Peyer's patch (tissue), 4 donors: Measurements from ENCODE around the gene GIPC2.

Source experiments
- POLR2A ChIP-seq, 2 donors: fragments of 450-650 bp; IDR thresholded peaks; one replicate each; pipeline ENCODE4 v1.5.1; 2017; ENCODE audit warnings: antibody characterized with exemption in 2 of 2, mild to moderate bottlenecking in 2 of 2, moderate library complexity in 2 of 2
- TF ChIP-seq, protein P1 (sequence below), 6 experiments: fragments of 450-650 bp in 4 of 6; fragments of 200-600 bp in 2 of 6; sonication (generic) in 1 of 6; IDR thresholded peaks; one replicate each; pipeline ENCODE4 v1.5.1; 2017 to 2019; ENCODE audit warnings: antibody characterized with exemption in 6 of 6, mild to moderate bottlenecking in 3 of 6, moderate library complexity in 1 of 6

DNA sequence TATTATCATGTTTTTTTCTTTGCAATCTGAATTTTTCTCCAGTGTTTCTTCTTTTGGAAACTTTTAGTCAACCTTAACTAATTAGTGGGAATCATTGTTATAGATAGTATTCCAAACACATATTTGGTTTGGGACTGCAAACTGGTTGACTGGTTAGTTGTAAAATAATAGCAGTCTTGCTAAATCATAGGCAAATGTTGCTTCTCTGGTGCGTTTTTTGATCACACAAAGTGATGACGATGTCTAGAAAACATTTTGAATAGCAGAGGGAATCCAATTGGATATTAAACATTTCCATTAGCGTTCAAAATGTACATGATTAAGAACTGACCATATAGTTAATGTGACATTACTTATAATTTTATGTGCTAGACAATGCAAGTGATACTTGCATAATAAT is 36.5 kb upstream of the GIPC2 start:
- TF ChIP-seq, protein P1, sequence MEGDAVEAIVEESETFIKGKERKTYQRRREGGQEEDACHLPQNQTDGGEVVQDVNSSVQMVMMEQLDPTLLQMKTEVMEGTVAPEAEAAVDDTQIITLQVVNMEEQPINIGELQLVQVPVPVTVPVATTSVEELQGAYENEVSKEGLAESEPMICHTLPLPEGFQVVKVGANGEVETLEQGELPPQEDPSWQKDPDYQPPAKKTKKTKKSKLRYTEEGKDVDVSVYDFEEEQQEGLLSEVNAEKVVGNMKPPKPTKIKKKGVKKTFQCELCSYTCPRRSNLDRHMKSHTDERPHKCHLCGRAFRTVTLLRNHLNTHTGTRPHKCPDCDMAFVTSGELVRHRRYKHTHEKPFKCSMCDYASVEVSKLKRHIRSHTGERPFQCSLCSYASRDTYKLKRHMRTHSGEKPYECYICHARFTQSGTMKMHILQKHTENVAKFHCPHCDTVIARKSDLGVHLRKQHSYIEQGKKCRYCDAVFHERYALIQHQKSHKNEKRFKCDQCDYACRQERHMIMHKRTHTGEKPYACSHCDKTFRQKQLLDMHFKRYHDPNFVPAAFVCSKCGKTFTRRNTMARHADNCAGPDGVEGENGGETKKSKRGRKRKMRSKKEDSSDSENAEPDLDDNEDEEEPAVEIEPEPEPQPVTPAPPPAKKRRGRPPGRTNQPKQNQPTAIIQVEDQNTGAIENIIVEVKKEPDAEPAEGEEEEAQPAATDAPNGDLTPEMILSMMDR (IDR thresholded peaks at IDR 0.05) = no peak
- no peak for TF ChIP-seq POLR2A (IDR thresholded peaks at IDR 0.05)
